ENCODE measurements around the gene HSPB2. TPM values are rescaled to one million over a fixed set of nuclear protein-coding genes. Genes with fewer than 3 reads are reported as not detected.

HSPB2 gene
- total RNA-seq, 1 donor from 2014 or later, result not detected

DNA sequence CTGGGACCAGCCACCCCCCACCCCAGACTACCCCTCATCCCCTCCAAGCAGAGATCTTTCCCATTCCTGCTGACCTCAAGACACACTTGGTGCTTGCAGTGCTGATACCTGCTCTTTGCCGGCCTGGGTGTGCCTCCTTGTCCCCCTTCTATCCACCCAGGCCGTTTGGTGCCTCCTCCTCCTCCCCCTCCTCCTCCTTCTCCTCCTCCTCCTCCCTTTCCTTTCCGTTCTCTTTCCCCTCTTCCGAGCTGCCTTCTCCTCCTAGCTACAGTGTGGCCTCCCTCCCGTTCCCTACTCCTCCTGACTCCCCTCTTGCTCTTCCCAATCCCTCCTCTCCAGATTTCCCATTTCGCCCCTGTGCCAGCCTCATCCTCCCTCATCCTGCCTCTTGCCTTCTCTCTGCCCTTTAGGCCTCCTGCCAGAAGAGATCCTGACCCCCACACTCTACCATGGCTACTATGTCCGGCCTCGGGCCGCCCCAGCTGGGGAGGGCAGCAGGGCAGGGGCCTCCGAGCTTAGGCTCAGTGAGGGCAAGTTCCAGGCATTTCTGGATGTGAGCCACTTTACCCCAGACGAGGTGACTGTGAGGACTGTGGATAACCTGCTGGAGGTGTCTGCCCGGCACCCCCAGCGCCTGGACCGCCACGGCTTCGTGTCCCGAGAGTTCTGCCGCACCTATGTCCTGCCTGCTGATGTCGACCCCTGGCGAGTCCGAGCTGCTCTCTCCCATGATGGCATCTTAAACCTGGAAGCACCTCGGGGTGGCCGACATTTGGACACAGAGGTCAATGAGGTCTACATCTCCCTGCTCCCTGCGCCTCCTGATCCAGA, 712 bp downstream of the HSPB2 start:
- no peaks in the 10 kb centered on the region for H3K36me3 Mint-ChIP-seq (ENCODE audit: unreplicated experiment)
- peaks cover 7% of the 10 kb centered on the region for H3K27me3 Mint-ChIP-seq (ENCODE audit: unreplicated experiment)
- TF ChIP-seq, protein P1, sequence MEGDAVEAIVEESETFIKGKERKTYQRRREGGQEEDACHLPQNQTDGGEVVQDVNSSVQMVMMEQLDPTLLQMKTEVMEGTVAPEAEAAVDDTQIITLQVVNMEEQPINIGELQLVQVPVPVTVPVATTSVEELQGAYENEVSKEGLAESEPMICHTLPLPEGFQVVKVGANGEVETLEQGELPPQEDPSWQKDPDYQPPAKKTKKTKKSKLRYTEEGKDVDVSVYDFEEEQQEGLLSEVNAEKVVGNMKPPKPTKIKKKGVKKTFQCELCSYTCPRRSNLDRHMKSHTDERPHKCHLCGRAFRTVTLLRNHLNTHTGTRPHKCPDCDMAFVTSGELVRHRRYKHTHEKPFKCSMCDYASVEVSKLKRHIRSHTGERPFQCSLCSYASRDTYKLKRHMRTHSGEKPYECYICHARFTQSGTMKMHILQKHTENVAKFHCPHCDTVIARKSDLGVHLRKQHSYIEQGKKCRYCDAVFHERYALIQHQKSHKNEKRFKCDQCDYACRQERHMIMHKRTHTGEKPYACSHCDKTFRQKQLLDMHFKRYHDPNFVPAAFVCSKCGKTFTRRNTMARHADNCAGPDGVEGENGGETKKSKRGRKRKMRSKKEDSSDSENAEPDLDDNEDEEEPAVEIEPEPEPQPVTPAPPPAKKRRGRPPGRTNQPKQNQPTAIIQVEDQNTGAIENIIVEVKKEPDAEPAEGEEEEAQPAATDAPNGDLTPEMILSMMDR (IDR thresholded peaks at IDR 0.05), result no peak
- no peak overlapping the region for H3K4me3 Mint-ChIP-seq (ENCODE audit: unreplicated experiment)
- peak overlapping the region; percentile 98 for H3K27ac Mint-ChIP-seq (ENCODE audit: unreplicated experiment)
- peaks cover 36% of the 10 kb centered on the region for H3K4me1 Mint-ChIP-seq (ENCODE audit: unreplicated experiment)
- no peak for DNase-seq (ENCODE audit: extremely low spot score, unreplicated experiment)
- H3K9me3 Mint-ChIP-seq (ENCODE audit: unreplicated experiment), result no peaks in the 10 kb centered on the region

DNA sequence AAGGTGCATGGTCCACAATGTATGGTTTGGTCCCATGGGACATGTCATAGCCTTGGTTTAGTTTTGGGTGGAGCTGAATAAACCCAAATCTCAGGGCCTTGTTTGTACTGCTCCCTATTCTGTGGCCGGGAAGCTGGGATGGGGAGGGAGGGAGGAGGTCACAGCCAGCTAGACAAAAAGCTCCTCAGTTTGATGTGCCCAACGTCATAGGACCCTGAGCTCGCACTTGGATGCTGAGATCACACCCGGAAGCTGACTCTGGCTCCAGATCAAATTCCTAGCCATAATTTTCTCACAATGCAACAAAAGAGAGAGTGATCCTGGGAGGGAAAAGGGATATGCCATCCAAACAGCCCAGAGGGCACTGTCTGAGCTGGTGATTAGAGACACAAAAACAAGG, 1.5 kb downstream of the HSPB2 start:
- DNase-seq (ENCODE audit: extremely low spot score, unreplicated experiment), result no peak
- Mint-ChIP-seq H3K4me3 (ENCODE audit: unreplicated experiment) (no peak overlapping the region), H3K36me3 (ENCODE audit: unreplicated experiment) (no peaks in the 10 kb centered on the region), H3K4me1 (ENCODE audit: unreplicated experiment) (peaks cover 36% of the 10 kb centered on the region), H3K27me3 (ENCODE audit: unreplicated experiment) (peaks cover 7% of the 10 kb centered on the region), H3K9me3 (ENCODE audit: unreplicated experiment) (no peaks in the 10 kb centered on the region), H3K27ac (ENCODE audit: unreplicated experiment) (peak overlapping the region; percentile 98)
- TF ChIP-seq, protein P1 (IDR thresholded peaks at IDR 0.05), result no peak

DNA sequence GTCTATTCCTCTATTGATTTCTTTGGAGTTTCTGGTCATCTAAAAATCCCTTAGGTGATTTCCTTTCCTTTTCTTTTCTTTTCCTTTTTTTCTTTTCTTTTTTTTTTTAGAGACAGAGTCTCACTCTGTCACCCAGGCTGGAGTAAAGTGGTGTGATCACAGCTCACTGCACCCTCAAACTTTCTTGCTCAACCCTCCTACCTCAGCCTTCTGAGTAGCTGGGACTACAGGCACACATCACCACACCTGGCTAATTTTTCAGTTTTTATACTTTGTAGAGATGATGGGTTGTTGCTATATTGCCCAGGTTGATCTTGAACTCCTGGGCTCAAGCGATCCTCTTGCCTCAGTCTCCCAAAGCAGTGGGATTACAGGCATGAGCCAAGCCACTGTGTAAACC, 4.2 kb downstream of the HSPB2 start:
- Mint-ChIP-seq H3K27me3 (ENCODE audit: unreplicated experiment) (peaks cover 7% of the 10 kb centered on the region), H3K36me3 (ENCODE audit: unreplicated experiment) (no peaks in the 10 kb centered on the region), H3K9me3 (ENCODE audit: unreplicated experiment) (no peaks in the 10 kb centered on the region), H3K4me3 (ENCODE audit: unreplicated experiment) (no peak overlapping the region), H3K27ac (ENCODE audit: unreplicated experiment) (no peak overlapping the region), H3K4me1 (ENCODE audit: unreplicated experiment) (peaks cover 29% of the 10 kb centered on the region)
- TF ChIP-seq, protein P1 (IDR thresholded peaks at IDR 0.05), result no peak
- DNase-seq (ENCODE audit: extremely low spot score, unreplicated experiment), result no peak

DNA sequence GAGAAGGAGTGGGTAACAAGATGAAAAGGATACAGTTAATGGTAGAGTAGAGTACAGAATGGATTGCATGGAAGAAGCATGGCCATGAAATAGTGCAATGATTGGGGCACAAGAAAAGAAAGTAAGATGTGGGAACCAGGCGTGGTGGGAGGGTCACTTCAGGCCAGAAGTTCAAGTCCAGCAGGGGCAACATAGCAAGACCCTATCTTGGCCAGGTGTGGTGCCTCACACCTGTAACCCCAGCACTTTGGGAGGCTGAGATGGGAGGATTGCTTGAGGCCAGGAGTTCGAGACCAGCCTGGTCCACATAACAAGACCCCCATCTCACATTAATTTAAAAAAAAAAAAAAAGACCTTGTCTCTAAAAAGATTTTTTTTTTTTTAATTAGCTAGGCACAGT, 4.8 kb downstream of the HSPB2 start:
- H3K27ac Mint-ChIP-seq (ENCODE audit: unreplicated experiment), result no peak overlapping the region
- H3K4me3 Mint-ChIP-seq (ENCODE audit: unreplicated experiment), result no peak overlapping the region
- DNase-seq (ENCODE audit: extremely low spot score, unreplicated experiment), result no peak
- H3K9me3 Mint-ChIP-seq (ENCODE audit: unreplicated experiment), result no peaks in the 10 kb centered on the region
- TF ChIP-seq, protein P1 (IDR thresholded peaks at IDR 0.05), result no peak
- H3K27me3 Mint-ChIP-seq (ENCODE audit: unreplicated experiment), result peaks cover 7% of the 10 kb centered on the region
- H3K4me1 Mint-ChIP-seq (ENCODE audit: unreplicated experiment), result peaks cover 24% of the 10 kb centered on the region
- no peaks in the 10 kb centered on the region for H3K36me3 Mint-ChIP-seq (ENCODE audit: unreplicated experiment)

DNA sequence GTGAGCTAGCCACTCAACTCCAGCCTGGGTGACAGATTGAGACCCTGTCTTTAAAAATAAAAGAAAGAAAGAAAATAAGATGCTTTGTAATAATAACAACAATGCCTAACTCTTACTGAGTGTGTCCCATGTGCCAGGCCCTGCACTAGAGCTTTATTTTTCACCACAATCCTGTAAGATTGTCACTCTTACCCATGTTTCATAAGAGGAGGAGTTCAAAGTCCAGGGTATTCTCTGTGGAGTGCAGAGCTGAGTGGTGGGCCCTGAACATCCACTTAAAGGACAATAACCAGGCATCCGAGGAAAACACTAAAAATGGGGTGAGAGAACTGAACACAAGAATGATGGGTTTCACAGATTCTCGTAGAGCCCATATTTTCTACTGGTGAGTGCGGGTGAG, 5.3 kb downstream of the HSPB2 start:
- no peak for DNase-seq (ENCODE audit: extremely low spot score, unreplicated experiment)
- Mint-ChIP-seq H3K4me1 (ENCODE audit: unreplicated experiment) (peaks cover 26% of the 10 kb centered on the region), H3K4me3 (ENCODE audit: unreplicated experiment) (no peak overlapping the region), H3K9me3 (ENCODE audit: unreplicated experiment) (no peaks in the 10 kb centered on the region), H3K27ac (ENCODE audit: unreplicated experiment) (no peak overlapping the region), H3K36me3 (ENCODE audit: unreplicated experiment) (no peaks in the 10 kb centered on the region), H3K27me3 (ENCODE audit: unreplicated experiment) (peaks cover 7% of the 10 kb centered on the region)
- TF ChIP-seq, protein P1 (IDR thresholded peaks at IDR 0.05), result no peak

Measured in osteocyte (in vitro differentiated cells).